ENCODE measurements around the gene VPS33A. TPM values are rescaled to one million over a fixed set of nuclear protein-coding genes. Genes with fewer than 3 reads are reported as not detected.

The VPS33A gene
- total and polyA plus RNA-seq, 7 donors, result 10.3 to 33.6 (median 17.1) TPM

DNA sequence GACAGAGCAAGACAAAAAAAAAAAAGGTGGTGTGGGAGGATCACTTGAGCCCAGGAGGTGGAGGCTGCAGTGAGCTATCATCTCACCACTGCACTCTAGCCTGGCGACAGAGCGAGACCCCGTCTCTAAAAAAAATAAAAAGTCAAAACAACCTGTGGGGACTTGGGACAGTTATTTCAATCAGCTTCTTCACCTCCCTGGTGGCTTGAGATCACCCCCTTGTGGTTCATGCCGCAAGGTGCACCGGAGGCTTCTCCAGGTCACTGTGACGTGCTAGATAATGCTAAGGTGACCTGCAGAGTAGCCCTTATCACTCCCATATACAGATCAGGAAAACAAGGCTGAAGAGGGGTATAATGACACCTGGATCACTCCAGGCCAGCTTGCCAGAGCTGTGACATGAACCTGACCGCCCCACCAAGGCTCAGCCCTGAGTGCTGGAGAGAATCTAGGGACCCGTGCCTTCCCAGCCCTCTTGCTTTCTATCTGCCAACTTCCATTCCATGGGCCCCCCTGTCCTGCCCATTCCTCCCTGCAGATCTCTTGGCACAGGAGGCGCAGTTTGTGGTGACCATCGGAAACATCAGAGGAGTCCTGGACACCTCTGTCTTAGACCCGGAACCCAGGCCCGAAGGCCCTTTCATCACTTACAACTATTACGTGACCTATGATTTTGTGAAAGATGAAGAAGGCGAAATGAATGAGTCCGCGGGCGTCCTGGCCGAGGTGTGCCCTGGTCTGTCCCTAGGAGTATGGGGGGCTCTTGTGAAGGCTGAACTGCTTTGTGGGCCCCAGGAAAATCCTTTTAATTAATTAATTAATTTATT is 75.2 kb downstream of the VPS33A start:
- DNase-seq (peak; percentile 57 to 80), ATAC-seq (peak; percentile 87 to 96 (median 93))
- no peaks in the 10 kb centered on the region for H3K27me3 ChIP-seq (ENCODE audit: insufficient read depth in 3 of 3, low read length in 2 of 3)
- H3K4me1 ChIP-seq, result no peaks in the 10 kb centered on the region
- H3K27ac ChIP-seq, result no peak overlapping the region
- peak; percentile 83 for TF ChIP-seq CTCF (IDR thresholded peaks at IDR 0.05)
- 64 to 70% (median 66%) methylated on average over 18 of the region's 18 CpGs for WGBS, 3 donors
- intact Hi-C loops (cut with DNase I), result loop anchor here (2.0 kb wide), 2 partner anchors 60 to 138 kb away; no protein-coding TSS in a partner anchor
- H3K36me3 ChIP-seq (ENCODE audit: insufficient read depth in 1 of 2, low read depth in 1 of 2), result no peaks in the 10 kb centered on the region
- H3K9me3 ChIP-seq, result no peaks in the 10 kb centered on the region
- no peak overlapping the region for H3K4me3 ChIP-seq

GRCh38 chr12:122189626-122190475 is 76.4 kb downstream of the VPS33A start:
- 84 to 88% (median 87%) methylated on average over 34 of the region's 34 CpGs for WGBS, 3 donors
- intact Hi-C loops (cut with DNase I), result loop anchor here (2.0 kb wide), 2 partner anchors 59 to 137 kb away; no protein-coding TSS in a partner anchor

GRCh38 chr12:122187466-122187865 is 78.8 kb downstream of the VPS33A start:
- Histone ChIP-seq H3K27me3 (ENCODE audit: insufficient read depth in 3 of 3, low read length in 2 of 3) (peaks cover 0 to 2% (median 0%) of the 10 kb centered on the region in 3 donors), H3K9me3 (no peaks in the 10 kb centered on the region), H3K4me1 (no peaks in the 10 kb centered on the region), H3K36me3 (ENCODE audit: insufficient read depth in 1 of 2, low read depth in 1 of 2) (no peaks in the 10 kb centered on the region), H3K4me3 (no peak overlapping the region), H3K27ac (no peak overlapping the region)
- intact Hi-C loops (cut with DNase I), result no loop called here
- 44 to 57% (median 47%) methylated on average over 12 of the region's 12 CpGs for WGBS, 3 donors
- DNase-seq (no peak), ATAC-seq (no peak)
- no peak for TF ChIP-seq CTCF (IDR thresholded peaks at IDR 0.05)

More at GRCh38 chr12:122189626-122190475, 76.4 kb downstream of the VPS33A start:
- Histone ChIP-seq H3K27me3 (ENCODE audit: insufficient read depth in 3 of 3, low read length in 2 of 3) (no peaks in the 10 kb centered on the region), H3K9me3 (no peaks in the 10 kb centered on the region), H3K27ac (no peak overlapping the region), H3K4me1 (no peaks in the 10 kb centered on the region), H3K4me3 (no peak overlapping the region), H3K36me3 (ENCODE audit: insufficient read depth in 1 of 2, low read depth in 1 of 2) (no peaks in the 10 kb centered on the region)
- ATAC-seq (no peak), DNase-seq (no peak)
- no peak for TF ChIP-seq CTCF (IDR thresholded peaks at IDR 0.05)

- Histone ChIP-seq H3K4me1 (no peaks in the 10 kb centered on the region), H3K9me3 (no peaks in the 10 kb centered on the region), H3K27me3 (ENCODE audit: insufficient read depth in 3 of 3, low read length in 2 of 3) (peaks cover 0 to 3% (median 0%) of the 10 kb centered on the region in 3 donors), H3K4me3 (no peak overlapping the region), H3K36me3 (ENCODE audit: insufficient read depth in 1 of 2, low read depth in 1 of 2) (no peaks in the 10 kb centered on the region), H3K27ac (no peak overlapping the region)
- intact Hi-C loops (cut with DNase I), result no loop called here
- ATAC-seq (no peak), DNase-seq (no peak)
- WGBS, 3 donors, result 71 to 86% (median 72%) methylated on average over 10 of the region's 10 CpGs
- TF ChIP-seq CTCF (IDR thresholded peaks at IDR 0.05), result no peak
Measured at GRCh38 chr12:122185494-122186082, 80.7 kb downstream of the VPS33A start.
